ENCODE data around the gene TRPC6.

TRPC6 gene

DNA sequence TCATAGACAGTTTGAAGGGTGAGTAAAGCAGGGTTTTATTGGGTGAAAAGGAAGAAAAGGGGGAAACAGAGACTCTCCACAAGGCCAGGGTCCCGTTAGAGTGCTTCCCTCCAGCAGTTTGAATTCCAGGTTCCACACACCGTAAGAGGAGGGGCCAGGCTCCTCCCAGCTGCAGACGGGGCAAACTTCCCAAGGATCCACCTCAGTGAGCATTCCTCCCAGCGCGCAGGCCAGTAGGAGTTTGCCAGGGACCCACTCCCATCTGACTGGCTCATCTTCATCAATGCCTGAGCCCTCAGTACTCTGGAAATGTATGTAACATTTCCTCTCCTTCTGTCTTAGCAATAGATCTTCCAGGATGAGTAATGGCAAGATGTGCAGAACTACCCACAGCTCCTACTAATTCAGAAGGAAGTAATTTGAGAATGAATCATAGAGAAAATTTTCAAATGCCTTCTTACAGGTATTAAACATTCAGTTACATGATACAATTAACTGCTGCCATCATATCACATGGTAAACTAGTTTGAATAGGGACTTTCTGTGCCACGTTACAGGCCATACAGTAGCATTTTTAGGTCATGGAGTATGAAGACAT is 34.0 kb upstream of the TRPC6 start:
- Histone ChIP-seq H2AFZ (ENCODE audit: low read length) (no peak overlapping the region), H3K9me2 (ENCODE audit: low read depth, low read length) (no peaks in the 10 kb centered on the region), H3K27me3 (ENCODE audit: insufficient read depth, low read length) (no peaks in the 10 kb centered on the region), H3K9me3 (ENCODE audit: low read length) (no peaks in the 10 kb centered on the region), H3K4me2 (ENCODE audit: low read length) (no peak overlapping the region), H4K20me1 (ENCODE audit: insufficient read depth, low read length) (no peaks in the 10 kb centered on the region), H3F3A (ENCODE audit: insufficient read depth, low read length) (no peaks in the 10 kb centered on the region), H3K79me2 (ENCODE audit: insufficient read depth, low read length) (no peaks in the 10 kb centered on the region), H3K4me3 (ENCODE audit: low read depth, low read length, poor library complexity, severe bottlenecking) (no peak overlapping the region), H3K36me3 (ENCODE audit: insufficient read depth, low read length) (no peaks in the 10 kb centered on the region), H3K4me1 (ENCODE audit: insufficient read depth, low read length, severe bottlenecking) (no peaks in the 10 kb centered on the region), H3K9ac (ENCODE audit: low read length) (no peak overlapping the region), H3K27ac (ENCODE audit: low read depth, low read length, poor library complexity, severe bottlenecking) (no peak overlapping the region)
- no peak for TF ChIP-seq EZH2 (IDR thresholded peaks at IDR 0.05; ENCODE audit: borderline replicate concordance, low read length)
- TF ChIP-seq, protein P1, sequence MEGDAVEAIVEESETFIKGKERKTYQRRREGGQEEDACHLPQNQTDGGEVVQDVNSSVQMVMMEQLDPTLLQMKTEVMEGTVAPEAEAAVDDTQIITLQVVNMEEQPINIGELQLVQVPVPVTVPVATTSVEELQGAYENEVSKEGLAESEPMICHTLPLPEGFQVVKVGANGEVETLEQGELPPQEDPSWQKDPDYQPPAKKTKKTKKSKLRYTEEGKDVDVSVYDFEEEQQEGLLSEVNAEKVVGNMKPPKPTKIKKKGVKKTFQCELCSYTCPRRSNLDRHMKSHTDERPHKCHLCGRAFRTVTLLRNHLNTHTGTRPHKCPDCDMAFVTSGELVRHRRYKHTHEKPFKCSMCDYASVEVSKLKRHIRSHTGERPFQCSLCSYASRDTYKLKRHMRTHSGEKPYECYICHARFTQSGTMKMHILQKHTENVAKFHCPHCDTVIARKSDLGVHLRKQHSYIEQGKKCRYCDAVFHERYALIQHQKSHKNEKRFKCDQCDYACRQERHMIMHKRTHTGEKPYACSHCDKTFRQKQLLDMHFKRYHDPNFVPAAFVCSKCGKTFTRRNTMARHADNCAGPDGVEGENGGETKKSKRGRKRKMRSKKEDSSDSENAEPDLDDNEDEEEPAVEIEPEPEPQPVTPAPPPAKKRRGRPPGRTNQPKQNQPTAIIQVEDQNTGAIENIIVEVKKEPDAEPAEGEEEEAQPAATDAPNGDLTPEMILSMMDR (IDR thresholded peaks at IDR 0.05; ENCODE audit: low read length), result no peak

DNA sequence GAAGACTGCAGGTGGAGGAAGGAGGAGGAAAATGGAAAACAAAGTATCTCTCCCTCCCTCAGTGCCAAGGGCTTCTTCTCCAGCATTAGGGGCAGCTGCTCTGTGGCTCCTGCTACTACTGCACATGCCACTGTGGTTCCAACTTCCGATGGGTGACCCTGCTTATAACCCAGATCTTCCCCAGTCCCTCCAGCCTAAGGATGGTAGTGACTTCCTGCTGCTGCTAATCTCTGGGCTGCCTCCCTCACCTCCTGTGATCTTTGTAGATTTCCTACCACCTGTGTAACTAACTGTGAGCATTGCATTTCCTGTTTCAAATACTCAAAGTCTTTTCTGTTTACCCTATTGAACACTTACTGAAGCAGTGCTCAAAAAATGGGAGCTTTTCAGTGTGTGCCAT is 28.7 kb upstream of the TRPC6 start:
- Histone ChIP-seq H3K4me2 (ENCODE audit: low read length) (no peak overlapping the region), H3K9ac (ENCODE audit: low read length) (no peak overlapping the region), H3K9me2 (ENCODE audit: low read depth, low read length) (no peaks in the 10 kb centered on the region), H3F3A (ENCODE audit: insufficient read depth, low read length) (no peaks in the 10 kb centered on the region), H3K9me3 (ENCODE audit: low read length) (no peaks in the 10 kb centered on the region), H3K79me2 (ENCODE audit: insufficient read depth, low read length) (no peaks in the 10 kb centered on the region), H3K27ac (ENCODE audit: low read depth, low read length, poor library complexity, severe bottlenecking) (no peak overlapping the region), H4K20me1 (ENCODE audit: insufficient read depth, low read length) (no peaks in the 10 kb centered on the region), H3K4me3 (ENCODE audit: low read depth, low read length, poor library complexity, severe bottlenecking) (no peak overlapping the region), H3K27me3 (ENCODE audit: insufficient read depth, low read length) (no peaks in the 10 kb centered on the region), H2AFZ (ENCODE audit: low read length) (no peak overlapping the region), H3K36me3 (ENCODE audit: insufficient read depth, low read length) (no peaks in the 10 kb centered on the region), H3K4me1 (ENCODE audit: insufficient read depth, low read length, severe bottlenecking) (no peaks in the 10 kb centered on the region)
- no peak for TF ChIP-seq EZH2 (IDR thresholded peaks at IDR 0.05; ENCODE audit: borderline replicate concordance, low read length)
- TF ChIP-seq, protein P1 (IDR thresholded peaks at IDR 0.05; ENCODE audit: low read length), result no peak

DNA sequence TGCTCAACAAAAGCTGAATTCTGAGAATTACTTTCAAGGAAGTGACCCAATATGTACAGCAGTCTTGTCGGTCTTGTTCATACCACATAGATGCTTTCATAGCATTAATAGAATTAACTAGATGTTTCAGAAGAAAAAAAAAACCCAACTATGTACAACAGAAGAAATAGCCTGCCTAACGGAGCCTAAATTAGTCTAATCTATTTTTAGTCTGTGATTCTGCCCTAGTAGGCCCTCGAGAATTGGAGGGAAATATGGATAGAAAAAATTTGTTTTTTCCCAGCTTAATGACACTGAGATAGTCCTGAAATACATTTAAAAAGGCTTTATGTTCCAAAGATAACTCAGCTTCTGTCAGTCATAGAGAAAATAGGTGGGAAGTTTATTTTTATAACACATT is 17.1 kb upstream of the TRPC6 start:
- H3K79me2 ChIP-seq (ENCODE audit: insufficient read depth, low read length), result no peaks in the 10 kb centered on the region
- H3K36me3 ChIP-seq (ENCODE audit: insufficient read depth, low read length), result no peaks in the 10 kb centered on the region
- H3K27me3 ChIP-seq (ENCODE audit: insufficient read depth, low read length), result no peaks in the 10 kb centered on the region
- H4K20me1 ChIP-seq (ENCODE audit: insufficient read depth, low read length), result no peaks in the 10 kb centered on the region
- H3K4me2 ChIP-seq (ENCODE audit: low read length), result no peak overlapping the region
- H3K27ac ChIP-seq (ENCODE audit: low read depth, low read length, poor library complexity, severe bottlenecking), result no peak overlapping the region
- no peaks in the 10 kb centered on the region for H3F3A ChIP-seq (ENCODE audit: insufficient read depth, low read length)
- H3K4me3 ChIP-seq (ENCODE audit: low read depth, low read length, poor library complexity, severe bottlenecking), result no peak overlapping the region
- no peaks in the 10 kb centered on the region for H3K4me1 ChIP-seq (ENCODE audit: insufficient read depth, low read length, severe bottlenecking)
- H3K9me2 ChIP-seq (ENCODE audit: low read depth, low read length), result no peaks in the 10 kb centered on the region
- H3K9me3 ChIP-seq (ENCODE audit: low read length), result no peaks in the 10 kb centered on the region
- no peak overlapping the region for H3K9ac ChIP-seq (ENCODE audit: low read length)
- TF ChIP-seq, protein P1 (IDR thresholded peaks at IDR 0.05; ENCODE audit: low read length), result no peak
- TF ChIP-seq EZH2 (IDR thresholded peaks at IDR 0.05; ENCODE audit: borderline replicate concordance, low read length), result no peak
- H2AFZ ChIP-seq (ENCODE audit: low read length), result no peak overlapping the region

Data from OCI-LY1 (cell line).